SU-DHL-6 (cell line): Measurements from ENCODE around the gene DOCK3.

Source experiments
- EZH2phosphoT487 ChIP-seq: fragments of 200-600 bp; sonication (generic), shearing (Covaris generic); conservative IDR thresholded peaks from 2 replicates; pipeline ENCODE4 v1.6.1; 2018; ENCODE audit warnings: mild to moderate bottlenecking, antibody characterized with exemption, low read length, moderate library complexity, mixed read lengths
- TF ChIP-seq, protein P1 (sequence below): fragments of 200-600 bp; sonication (generic); IDR thresholded peaks from one replicate; pipeline ENCODE4 v1.5.1; 2017; ENCODE audit warnings: antibody characterized with exemption, mild to moderate bottlenecking, low read length, moderate library complexity; ENCODE audit not compliant: insufficient read depth, poor library complexity, severe bottlenecking

DNA sequence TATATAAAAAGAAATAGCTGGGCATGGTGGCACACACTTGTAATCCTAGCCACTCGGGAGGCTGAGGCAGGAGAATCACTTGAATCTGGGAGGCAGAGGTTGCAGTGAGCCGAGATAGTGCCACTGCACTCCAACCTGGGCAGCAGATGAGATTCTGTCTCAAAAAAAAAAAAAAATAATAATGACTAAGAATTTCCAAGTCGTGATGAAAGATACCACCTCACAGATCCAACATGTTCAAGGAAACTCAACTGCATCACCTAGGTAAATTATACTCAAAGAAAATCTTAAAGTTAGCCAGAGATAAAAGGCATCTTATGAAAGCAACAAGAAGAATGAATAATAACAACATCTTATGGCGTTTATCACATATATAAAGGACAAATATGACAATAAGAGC, 50.1 kb downstream of the DOCK3 start:
- TF ChIP-seq, protein P1, sequence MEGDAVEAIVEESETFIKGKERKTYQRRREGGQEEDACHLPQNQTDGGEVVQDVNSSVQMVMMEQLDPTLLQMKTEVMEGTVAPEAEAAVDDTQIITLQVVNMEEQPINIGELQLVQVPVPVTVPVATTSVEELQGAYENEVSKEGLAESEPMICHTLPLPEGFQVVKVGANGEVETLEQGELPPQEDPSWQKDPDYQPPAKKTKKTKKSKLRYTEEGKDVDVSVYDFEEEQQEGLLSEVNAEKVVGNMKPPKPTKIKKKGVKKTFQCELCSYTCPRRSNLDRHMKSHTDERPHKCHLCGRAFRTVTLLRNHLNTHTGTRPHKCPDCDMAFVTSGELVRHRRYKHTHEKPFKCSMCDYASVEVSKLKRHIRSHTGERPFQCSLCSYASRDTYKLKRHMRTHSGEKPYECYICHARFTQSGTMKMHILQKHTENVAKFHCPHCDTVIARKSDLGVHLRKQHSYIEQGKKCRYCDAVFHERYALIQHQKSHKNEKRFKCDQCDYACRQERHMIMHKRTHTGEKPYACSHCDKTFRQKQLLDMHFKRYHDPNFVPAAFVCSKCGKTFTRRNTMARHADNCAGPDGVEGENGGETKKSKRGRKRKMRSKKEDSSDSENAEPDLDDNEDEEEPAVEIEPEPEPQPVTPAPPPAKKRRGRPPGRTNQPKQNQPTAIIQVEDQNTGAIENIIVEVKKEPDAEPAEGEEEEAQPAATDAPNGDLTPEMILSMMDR, result no peak
- no peak for TF ChIP-seq EZH2phosphoT487
